H1 (cell line): ENCODE measurements around the gene APOC3. TPM values are rescaled to one million over a fixed set of nuclear protein-coding genes. Genes with fewer than 3 reads are reported as not detected.

Experiments
- CTCF ChIA-PET: fragments of 300-600 bp; sonication (Branson Sonifier 250); formaldehyde crosslinking; loops from one replicate; lab custom pipeline; 2021; ENCODE audit not compliant: partially characterized antibody; lab: Charles Lee
- POLR2A ChIA-PET: fragments of 300-600 bp; sonication (Branson Sonifier 250); formaldehyde crosslinking; loops from one replicate; lab custom pipeline; 2021; ENCODE audit warnings: inconsistent platforms; ENCODE audit not compliant: partially characterized antibody; lab: Charles Lee
- DNase-seq, 2 experiments: peaks; one replicate each; pipeline versions ENCODE4 v3.0.0 to v3.0.0-alpha.2; 2010 to 2022; ENCODE audit warnings: low spot score in 2 of 2, low read depth in 1 of 2, mixed read lengths in 1 of 2
- FAIRE-seq: peaks from 2 replicates; lab custom pipeline; 2011; peaks lifted over from hg19 to GRCh38; lab: Jason Lieb, UNC
- H2AFZ ChIP-seq: 2 replicates; pipeline ENCODE4 v1.8.1; 2012; ENCODE audit warnings: low read length, inconsistent platforms
- H2AK5ac ChIP-seq: 2 replicates; pipeline ENCODE4 v1.6.1; 2013; ENCODE audit warnings: low read depth, low read length
- H2BK120ac ChIP-seq: replicated peaks from 2 replicates; pipeline ENCODE3; 2013; ENCODE audit warnings: low read depth, low read length, inconsistent platforms
- H2BK12ac ChIP-seq: 2 replicates; pipeline ENCODE4 v1.6.1; 2013; ENCODE audit warnings: low read depth, low read length
- H2BK15ac ChIP-seq: 2 replicates; pipeline ENCODE4 v1.6.1; 2013; ENCODE audit warnings: low read length
- H2BK20ac ChIP-seq: 2 replicates; pipeline ENCODE4 v1.6.1; 2013; ENCODE audit warnings: low read length
- H2BK5ac ChIP-seq: 2 replicates; pipeline ENCODE4 v1.6.1; 2013; ENCODE audit warnings: low read depth, low read length
- H3K14ac ChIP-seq: 2 replicates; pipeline ENCODE4 v1.6.1; 2013; ENCODE audit warnings: inconsistent platforms; ENCODE audit not compliant: insufficient read length
- H3K18ac ChIP-seq: 2 replicates; pipeline ENCODE4 v1.6.1; 2013; ENCODE audit warnings: low read length; ENCODE audit errors: extremely low read depth
- H3K23ac ChIP-seq: 2 replicates; pipeline ENCODE4 v1.6.1; 2013; ENCODE audit warnings: inconsistent platforms; ENCODE audit not compliant: insufficient read length
- H3K23me2 ChIP-seq: 2 replicates; pipeline ENCODE4 v1.6.1; 2013; ENCODE audit warnings: low read depth, low read length
- H3K27ac ChIP-seq: 2 replicates; pipeline ENCODE4 v1.6.1; 2011; ENCODE audit warnings: low read depth, low read length, inconsistent platforms
- H3K27me3 ChIP-seq, 4 experiments: replicated peaks in 1 of 4; 1 replicate in 1 of 4; 2 replicates in 3 of 4; pipeline versions ENCODE4 v1.6.1 to v1.8.1; 2011 to 2013; ENCODE audit warnings: low read length in 3 of 4, mild to moderate bottlenecking in 3 of 4, inconsistent platforms in 2 of 4, mixed read lengths in 2 of 4, moderate library complexity in 1 of 4; ENCODE audit not compliant: control insufficient read depth in 3 of 4, insufficient read depth in 3 of 4; ENCODE audit errors: extremely low read depth in 1 of 4
- H3K36me3 ChIP-seq, 4 experiments: 2 replicates each; pipeline versions ENCODE4 v1.6.1 to v1.8.1; 2011 to 2013; ENCODE audit warnings: mild to moderate bottlenecking in 4 of 4, low read length in 3 of 4, moderate library complexity in 2 of 4, control low read depth in 1 of 4, inconsistent platforms in 1 of 4; ENCODE audit not compliant: insufficient read depth in 4 of 4, control insufficient read depth in 2 of 4
- H3K4ac ChIP-seq: replicated peaks from 2 replicates; pipeline ENCODE3; 2013; ENCODE audit warnings: low read length, low read depth, mixed read lengths, inconsistent platforms; ENCODE audit not compliant: insufficient read length
- H3K4me1 ChIP-seq, 4 experiments: replicated peaks in 1 of 4; 1 replicate in 1 of 4; 2 replicates in 3 of 4; pipeline versions ENCODE4 v1.6.1 to v1.8.1; 2011 to 2013; ENCODE audit warnings: low read length in 3 of 4, inconsistent platforms in 2 of 4, mixed read lengths in 1 of 4; ENCODE audit not compliant: insufficient read depth in 4 of 4, control insufficient read depth in 3 of 4
- H3K4me2 ChIP-seq, 2 experiments: 2 replicates each; pipeline versions ENCODE4 v1.6.1 to v1.8.1; 2011 to 2013; ENCODE audit warnings: low read depth in 2 of 2, low read length in 2 of 2, control low read depth in 1 of 2, inconsistent platforms in 1 of 2, mild to moderate bottlenecking in 1 of 2; ENCODE audit not compliant: insufficient read depth in 1 of 2
- H3K4me3 ChIP-seq, 4 experiments: fragments of 200-600, 300-600 bp in 1 of 4; sonication (generic), shearing (Covaris generic), sonication (Bioruptor Twin) in 1 of 4; 2 replicates each; pipeline versions ENCODE4 v1.5.1 to v1.8.1; 2011 to 2016; ENCODE audit warnings: low read length in 4 of 4, low read depth in 3 of 4, control low read depth in 2 of 4, inconsistent platforms in 2 of 4, mild to moderate bottlenecking in 2 of 4, mixed read lengths in 1 of 4, moderate library complexity in 1 of 4; ENCODE audit not compliant: insufficient read depth in 2 of 4; ENCODE audit errors: extremely low read depth in 1 of 4
- H3K56ac ChIP-seq: replicated peaks from 2 replicates; pipeline ENCODE3; 2013; ENCODE audit warnings: low read depth, mild to moderate bottlenecking, mixed read lengths, low read length, inconsistent platforms; ENCODE audit not compliant: insufficient read length
- H3K79me1 ChIP-seq: 2 replicates; pipeline ENCODE4 v1.6.1; 2013; ENCODE audit warnings: low read depth, low read length, control low read depth
- H3K79me2 ChIP-seq, 2 experiments: 2 replicates each; pipeline versions ENCODE4 v1.6.1 to v1.8.1; 2012 to 2013; ENCODE audit warnings: low read length in 2 of 2, mild to moderate bottlenecking in 2 of 2, inconsistent platforms in 1 of 2; ENCODE audit not compliant: insufficient read depth in 2 of 2, control insufficient read depth in 1 of 2
- H3K9ac ChIP-seq, 4 experiments: replicated peaks in 1 of 4; 1 replicate in 1 of 4; 2 replicates in 3 of 4; pipeline versions ENCODE4 v1.6.1 to v1.8.1; 2011 to 2013; ENCODE audit warnings: low read depth in 3 of 4, low read length in 3 of 4, control low read depth in 2 of 4, mild to moderate bottlenecking in 2 of 4, moderate library complexity in 2 of 4, inconsistent platforms in 1 of 4; ENCODE audit errors: extremely low read depth in 1 of 4
- H3K9me3 ChIP-seq, 2 experiments: 2 replicates each; pipeline versions ENCODE4 v1.6.1 to v1.8.1; 2012 to 2013; ENCODE audit warnings: mild to moderate bottlenecking in 2 of 2, moderate library complexity in 2 of 2, control low read depth in 1 of 2, inconsistent platforms in 1 of 2, low read depth in 1 of 2, low read length in 1 of 2, mixed read lengths in 1 of 2; ENCODE audit not compliant: insufficient read depth in 2 of 2
- H4K20me1 ChIP-seq, 2 experiments: replicated peaks in 1 of 2; 2 replicates each; pipeline versions ENCODE3 to v1.8.1; 2011 to 2013; ENCODE audit warnings: inconsistent platforms in 2 of 2, low read length in 2 of 2, mild to moderate bottlenecking in 1 of 2; ENCODE audit not compliant: insufficient read depth in 2 of 2, control insufficient read depth in 1 of 2
- H4K5ac ChIP-seq: 2 replicates; pipeline ENCODE4 v1.6.1; 2013; ENCODE audit warnings: low read length, low read depth, mixed read lengths, inconsistent platforms; ENCODE audit not compliant: insufficient read length
- H4K8ac ChIP-seq: 2 replicates; pipeline ENCODE4 v1.8.0; 2013; ENCODE audit warnings: mild to moderate bottlenecking, moderate library complexity, low read length, inconsistent platforms; ENCODE audit not compliant: insufficient read depth; ENCODE audit errors: extremely low read depth
- H4K91ac ChIP-seq: replicated peaks from 2 replicates; pipeline ENCODE3; 2013; ENCODE audit warnings: low read length, mixed read lengths, inconsistent platforms; ENCODE audit not compliant: insufficient read length
- CBX5 ChIP-seq: fragments of 300-800, 300-1000 bp; sonication (generic); IDR thresholded peaks from 2 replicates; pipeline ENCODE4 v1.7.1; 2016; ENCODE audit warnings: antibody characterized with exemption, low read length, low read depth
- CTBP2 ChIP-seq: IDR thresholded peaks from 2 replicates; pipeline ENCODE4 v1.7.0; 2011; ENCODE audit warnings: borderline replicate concordance, mild to moderate bottlenecking, moderate library complexity, mixed read lengths, low read length; ENCODE audit not compliant: insufficient read depth, insufficient read length
- MAX ChIP-seq: IDR thresholded peaks from 2 replicates; pipeline ENCODE4 v1.6.1; 2012; ENCODE audit warnings: inconsistent platforms
- NANOG ChIP-seq: IDR thresholded peaks from 2 replicates; pipeline ENCODE4 v1.6.1; 2011; ENCODE audit warnings: low read length, low read depth, mild to moderate bottlenecking, inconsistent platforms; ENCODE audit not compliant: insufficient read depth, poor library complexity, severe bottlenecking
- SAP30 ChIP-seq: fragments of 300-600 bp; sonication (generic); IDR thresholded peaks from 2 replicates; pipeline ENCODE4 v1.7.1; 2012; ENCODE audit warnings: low read length, moderate library complexity, mild to moderate bottlenecking, inconsistent platforms; ENCODE audit not compliant: insufficient read depth, insufficient replicate concordance
- SRF ChIP-seq: IDR thresholded peaks from 2 replicates; pipeline ENCODE4 v1.6.1; 2011; ENCODE audit warnings: mild to moderate bottlenecking, low read depth, low read length, moderate library complexity
- TEAD4 ChIP-seq: IDR thresholded peaks from 2 replicates; pipeline ENCODE4 v1.6.1; 2012; ENCODE audit warnings: low read depth, low read length, inconsistent platforms, mixed read lengths
- WGBS, 2 experiments: shearing (Covaris generic) in 1 of 2; methylation state at CpG; one replicate each; pipeline versions ENCODE4 v1.1.6 to v1.1.7; 2013 to 2015; ENCODE audit warnings: low lambda C conversion rate in 2 of 2, mixed read lengths in 2 of 2, inconsistent platforms in 1 of 2, low coverage in 1 of 2, missing lambda C conversion rate in 1 of 2; ENCODE audit not compliant: insufficient replicate concordance in 2 of 2, insufficient coverage in 1 of 2, insufficient read length in 1 of 2; ENCODE audit errors: extremely low coverage in 1 of 2, missing lambda C conversion rate in 1 of 2; 5-methylcytosine and 5-hydroxymethylcytosine counted together
- polyA plus RNA-seq, 7 experiments: library from polyadenylated mRNA; depleted of rRNA in 3 of 7; stranded (reverse) in 5 of 7; unstranded in 2 of 7; fragments of >200 nt in 5 of 7; fragments of 200-250 nt in 2 of 7; gene quantifications; 1 replicate in 5 of 7; 2 replicates in 1 of 7; 4 replicates in 1 of 7; pipeline versions ENCODE4 v1.2.1 to v1.2.3, GENCODE V29; 2011 to 2013; ENCODE audit warnings: missing spikeins in 2 of 7, mixed read lengths in 2 of 7
- total RNA-seq: library from RNA; stranded (reverse); fragmentation: NEBNext Ultra II Directional; extraction: Animal tissue kit (Norgen Biotek cat#: 25700); gene quantifications from 2 replicates; pipeline ENCODE4 v1.2.1, GENCODE V29; 2021
- TF ChIP-seq, protein P1 (sequence below), 3 experiments: IDR thresholded peaks; 1 replicate in 2 of 3; 2 replicates in 1 of 3; pipeline versions ENCODE4 v1.5.1 to v1.6.1; 2011; ENCODE audit warnings: low read length in 3 of 3, mild to moderate bottlenecking in 3 of 3, inconsistent platforms in 2 of 3, low read depth in 1 of 3, moderate library complexity in 1 of 3; ENCODE audit not compliant: insufficient read depth in 1 of 3; ENCODE audit errors: control extremely low read depth in 1 of 3

The APOC3 gene
- total and polyA plus RNA-seq, 2 of the 8 experiments (the other 6 are each of a cell fraction or from before 2014, with no cell fraction given) = not detected

DNA sequence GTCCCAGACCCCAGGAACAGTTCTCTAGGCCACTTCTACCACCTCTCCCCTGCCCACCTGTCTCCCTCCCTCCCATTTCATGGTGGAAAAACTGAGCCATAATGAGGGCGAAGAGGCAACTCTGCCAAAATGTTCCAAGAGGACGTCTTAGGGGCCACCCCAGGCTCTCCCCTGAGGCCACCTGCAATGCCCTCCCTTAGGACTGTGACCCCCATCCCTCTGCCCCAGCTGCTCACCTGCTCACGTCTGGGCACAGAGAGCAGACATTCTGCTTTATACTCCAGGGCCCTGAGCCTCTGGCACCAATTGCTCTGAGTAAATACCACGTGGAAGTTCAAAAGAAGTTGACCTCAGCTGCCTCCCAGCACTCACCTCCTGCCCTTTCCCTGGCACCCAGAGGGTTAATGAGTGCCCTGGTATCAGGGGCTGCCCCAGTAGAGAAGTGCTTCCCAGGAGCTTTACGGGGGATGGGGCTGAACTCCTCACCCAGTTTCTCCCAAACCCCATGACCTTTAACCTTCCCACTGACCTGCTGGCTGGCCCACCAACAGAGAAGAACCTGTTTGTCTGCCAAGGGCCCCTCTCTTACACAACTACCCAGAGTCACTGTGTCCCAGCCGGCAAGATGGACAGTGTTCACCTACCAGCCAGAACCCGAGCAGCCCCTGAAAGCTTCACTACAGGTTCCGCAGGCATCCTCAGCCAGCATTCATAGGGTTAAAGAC lies 37.4 kb upstream of the APOC3 start:
- no peak overlapping the region for H3K4ac ChIP-seq
- H3K14ac ChIP-seq = no peak overlapping the region
- no peak for FAIRE-seq
- no peaks in the 10 kb centered on the region for H3K79me1 ChIP-seq
- no peak overlapping the region for H2BK12ac ChIP-seq
- H2BK120ac ChIP-seq = no peak overlapping the region
- TF ChIP-seq CTBP2 = no peak
- TF ChIP-seq SRF = no peak
- TF ChIP-seq MAX = no peak
- TF ChIP-seq SAP30 = no peak
- no peak for TF ChIP-seq NANOG
- no peak for TF ChIP-seq CBX5
- TF ChIP-seq, protein P1, sequence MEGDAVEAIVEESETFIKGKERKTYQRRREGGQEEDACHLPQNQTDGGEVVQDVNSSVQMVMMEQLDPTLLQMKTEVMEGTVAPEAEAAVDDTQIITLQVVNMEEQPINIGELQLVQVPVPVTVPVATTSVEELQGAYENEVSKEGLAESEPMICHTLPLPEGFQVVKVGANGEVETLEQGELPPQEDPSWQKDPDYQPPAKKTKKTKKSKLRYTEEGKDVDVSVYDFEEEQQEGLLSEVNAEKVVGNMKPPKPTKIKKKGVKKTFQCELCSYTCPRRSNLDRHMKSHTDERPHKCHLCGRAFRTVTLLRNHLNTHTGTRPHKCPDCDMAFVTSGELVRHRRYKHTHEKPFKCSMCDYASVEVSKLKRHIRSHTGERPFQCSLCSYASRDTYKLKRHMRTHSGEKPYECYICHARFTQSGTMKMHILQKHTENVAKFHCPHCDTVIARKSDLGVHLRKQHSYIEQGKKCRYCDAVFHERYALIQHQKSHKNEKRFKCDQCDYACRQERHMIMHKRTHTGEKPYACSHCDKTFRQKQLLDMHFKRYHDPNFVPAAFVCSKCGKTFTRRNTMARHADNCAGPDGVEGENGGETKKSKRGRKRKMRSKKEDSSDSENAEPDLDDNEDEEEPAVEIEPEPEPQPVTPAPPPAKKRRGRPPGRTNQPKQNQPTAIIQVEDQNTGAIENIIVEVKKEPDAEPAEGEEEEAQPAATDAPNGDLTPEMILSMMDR (IDR thresholded peaks at IDR 0.05; ENCODE audit: control extremely low read depth in 1 of 3, insufficient read depth in 1 of 3, low read depth in 1 of 3, low read length in 3 of 3) = no peak
- no peak for TF ChIP-seq TEAD4
- TF ChIP-seq, all 59 proteins: peak for 0
- 90% methylated on average over 8 of the region's 8 CpGs; no CpG with 5 or more reads in 1 of the 2 experiments for WGBS, 2 experiments
- H4K20me1 ChIP-seq = no peaks in the 10 kb centered on the region
- no peak overlapping the region for H2BK20ac ChIP-seq
- peak overlapping the region; percentile 28; the same call in 1 of the 2 replicates for H4K8ac ChIP-seq
- no peak for DNase-seq
- H3K18ac ChIP-seq = no peak overlapping the region
- POLR2A ChIA-PET = interaction anchor here (2.8 kb wide), 1 partner anchor 43 kb away, joined by 16 read pairs; no protein-coding TSS in a partner anchor
- no peak overlapping the region for H4K5ac ChIP-seq
- no peak overlapping the region for H3K4me3 ChIP-seq
- peak overlapping the region in 1 of 2 experiments; percentile 10; a peak in 1 of 4 replicates for H3K4me2 ChIP-seq
- H3K79me2 ChIP-seq = peaks cover 0 to 4% of the 10 kb centered on the region in 2 experiments; a peak in 2 of 4 replicates
- no peak overlapping the region for H3K56ac ChIP-seq
- H3K23ac ChIP-seq = no peak overlapping the region
- no peaks in the 10 kb centered on the region for H3K9me3 ChIP-seq
- H2BK15ac ChIP-seq = 0 out of 2 replicates have a peak overlapping the region, but pooled peaks have one; percentile 75
- H3K23me2 ChIP-seq = peaks cover 7% of the 10 kb centered on the region
- peaks cover 0 to 11% (median 3%) of the 10 kb centered on the region in 4 experiments; a peak in 4 of 7 replicates for H3K27me3 ChIP-seq
- H2AK5ac ChIP-seq = no peak overlapping the region
- no peak overlapping the region for H2BK5ac ChIP-seq
- CTCF ChIA-PET = interaction anchor here (0.6 to 12.1 kb wide), 17 partner anchors 8 to 389 kb away, joined by 3 to 237 read pairs (median 4); partner anchors contain the start of genes APOA1, APOA4 and APOC3
- H3K27ac ChIP-seq = no peak overlapping the region
- H3K36me3 ChIP-seq = no peaks in the 10 kb centered on the region
- no peak overlapping the region for H3K9ac ChIP-seq
- H4K91ac ChIP-seq = no peak overlapping the region
- peaks cover 4 to 7% (median 5%) of the 10 kb centered on the region in 4 experiments for H3K4me1 ChIP-seq
- H2AFZ ChIP-seq = peak overlapping the region; percentile 46
